ENCODE data around the gene NLRC5.

The NLRC5 gene

GRCh38 chr16:57066625-57067024 lies 77.3 kb downstream of the NLRC5 start:
- no peak overlapping the region for H3K27ac ChIP-seq (ENCODE audit: low read depth, low read length)
- H3K4me2 ChIP-seq (ENCODE audit: low read depth, low read length, poor library complexity, severe bottlenecking): no peak overlapping the region
- no peaks in the 10 kb centered on the region for H3K27me3 ChIP-seq (ENCODE audit: low read length)
- H3K9ac ChIP-seq (ENCODE audit: low read length): no peak overlapping the region
- H3K4me3 ChIP-seq (ENCODE audit: insufficient read depth, low read length, poor library complexity, severe bottlenecking): no peak overlapping the region
- TF ChIP-seq CTCF (IDR thresholded peaks at IDR 0.05; ENCODE audit: insufficient read depth, low read length, poor library complexity, severe bottlenecking): no peak
- no peaks in the 10 kb centered on the region for H4K20me1 ChIP-seq (ENCODE audit: low read depth, low read length)
- no peaks in the 10 kb centered on the region for H3K79me2 ChIP-seq (ENCODE audit: insufficient read depth, low read length)
- H3K9me2 ChIP-seq (replicated peaks; ENCODE audit: insufficient read depth, low read length): no peaks in the 10 kb centered on the region
- no peaks in the 10 kb centered on the region for H3K36me3 ChIP-seq (ENCODE audit: low read length)
- H2AFZ ChIP-seq (ENCODE audit: low read depth, low read length, severe bottlenecking): no peak overlapping the region
- H3K9me3 ChIP-seq (ENCODE audit: insufficient read depth, low read length): no peaks in the 10 kb centered on the region
- H3F3A ChIP-seq (ENCODE audit: insufficient read depth): no peaks in the 10 kb centered on the region

DNA sequence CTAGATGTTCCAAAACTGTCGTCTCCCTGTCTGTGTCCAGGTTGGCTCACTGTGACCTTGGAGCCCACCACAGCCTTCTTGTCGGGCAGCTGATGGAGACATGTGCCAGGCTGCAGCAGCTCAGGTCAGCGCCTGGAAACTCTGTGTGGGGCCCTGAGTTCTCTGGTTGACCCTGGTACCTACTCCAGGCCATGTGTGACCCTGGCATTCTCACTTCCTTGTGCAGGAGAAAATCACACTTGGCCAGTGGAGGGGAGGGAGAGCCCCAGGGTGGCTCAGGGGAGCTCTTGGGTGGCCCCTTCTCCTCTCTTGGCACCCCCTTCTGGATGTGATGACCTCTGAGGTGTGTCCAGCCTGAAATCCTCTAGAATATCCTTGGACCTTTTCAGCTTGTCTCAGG lies 78.0 kb downstream of the NLRC5 start:
- H4K20me1 ChIP-seq (ENCODE audit: low read depth, low read length): no peaks in the 10 kb centered on the region

DNA sequence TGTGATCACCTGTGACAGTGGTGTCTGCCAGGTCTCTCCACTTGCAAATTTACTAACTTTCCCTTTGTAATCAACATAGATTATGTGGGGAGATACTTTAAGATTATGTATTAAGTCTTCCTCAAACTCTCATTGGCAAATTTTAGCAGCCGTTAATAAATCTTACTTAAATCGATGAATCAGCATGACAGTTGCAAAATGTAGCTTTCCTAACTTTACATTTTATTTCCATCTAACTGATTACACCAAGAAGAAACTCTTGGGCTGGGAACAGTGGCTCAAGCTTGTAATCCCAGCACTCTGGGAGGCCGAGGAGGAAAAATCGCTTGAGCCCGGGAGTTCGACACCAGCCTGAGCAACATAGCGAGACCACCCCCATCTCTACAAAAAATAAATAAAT lies 79.7 kb downstream of the NLRC5 start:
- Histone ChIP-seq H3K4me3 (ENCODE audit: insufficient read depth, low read length, poor library complexity, severe bottlenecking) (no peak overlapping the region), H3K9ac (ENCODE audit: low read length) (no peak overlapping the region), H2AFZ (ENCODE audit: low read depth, low read length, severe bottlenecking) (no peak overlapping the region), H3K27ac (ENCODE audit: low read depth, low read length) (no peak overlapping the region), H3K9me2 (replicated peaks; ENCODE audit: insufficient read depth, low read length) (no peaks in the 10 kb centered on the region), H4K20me1 (ENCODE audit: low read depth, low read length) (no peaks in the 10 kb centered on the region), H3K27me3 (ENCODE audit: low read length) (no peaks in the 10 kb centered on the region), H3K36me3 (ENCODE audit: low read length) (no peaks in the 10 kb centered on the region), H3K79me2 (ENCODE audit: insufficient read depth, low read length) (no peaks in the 10 kb centered on the region), H3K9me3 (ENCODE audit: insufficient read depth, low read length) (no peaks in the 10 kb centered on the region), H3F3A (ENCODE audit: insufficient read depth) (no peaks in the 10 kb centered on the region), H3K4me2 (ENCODE audit: low read depth, low read length, poor library complexity, severe bottlenecking) (no peak overlapping the region)
- TF ChIP-seq EZH2phosphoT487 (conservative IDR thresholded peaks at IDR 0.05; ENCODE audit: low read length): no peak
- TF ChIP-seq CTCF (IDR thresholded peaks at IDR 0.05; ENCODE audit: insufficient read depth, low read length, poor library complexity, severe bottlenecking): no peak

More for the DNA sequence above, 78.0 kb downstream of the NLRC5 start:
- no peak overlapping the region for H3K4me2 ChIP-seq (ENCODE audit: low read depth, low read length, poor library complexity, severe bottlenecking)
- H3K27ac ChIP-seq (ENCODE audit: low read depth, low read length): no peak overlapping the region
- no peak overlapping the region for H3K9ac ChIP-seq (ENCODE audit: low read length)
- no peaks in the 10 kb centered on the region for H3K9me2 ChIP-seq (replicated peaks; ENCODE audit: insufficient read depth, low read length)
- no peaks in the 10 kb centered on the region for H3K36me3 ChIP-seq (ENCODE audit: low read length)
- H3K4me3 ChIP-seq (ENCODE audit: insufficient read depth, low read length, poor library complexity, severe bottlenecking): no peak overlapping the region
- H3K79me2 ChIP-seq (ENCODE audit: insufficient read depth, low read length): no peaks in the 10 kb centered on the region
- H3F3A ChIP-seq (ENCODE audit: insufficient read depth): no peaks in the 10 kb centered on the region
- H3K27me3 ChIP-seq (ENCODE audit: low read length): no peaks in the 10 kb centered on the region
- H3K9me3 ChIP-seq (ENCODE audit: insufficient read depth, low read length): no peaks in the 10 kb centered on the region
- TF ChIP-seq EZH2phosphoT487 (conservative IDR thresholded peaks at IDR 0.05; ENCODE audit: low read length): no peak
- H2AFZ ChIP-seq (ENCODE audit: low read depth, low read length, severe bottlenecking): no peak overlapping the region

DNA sequence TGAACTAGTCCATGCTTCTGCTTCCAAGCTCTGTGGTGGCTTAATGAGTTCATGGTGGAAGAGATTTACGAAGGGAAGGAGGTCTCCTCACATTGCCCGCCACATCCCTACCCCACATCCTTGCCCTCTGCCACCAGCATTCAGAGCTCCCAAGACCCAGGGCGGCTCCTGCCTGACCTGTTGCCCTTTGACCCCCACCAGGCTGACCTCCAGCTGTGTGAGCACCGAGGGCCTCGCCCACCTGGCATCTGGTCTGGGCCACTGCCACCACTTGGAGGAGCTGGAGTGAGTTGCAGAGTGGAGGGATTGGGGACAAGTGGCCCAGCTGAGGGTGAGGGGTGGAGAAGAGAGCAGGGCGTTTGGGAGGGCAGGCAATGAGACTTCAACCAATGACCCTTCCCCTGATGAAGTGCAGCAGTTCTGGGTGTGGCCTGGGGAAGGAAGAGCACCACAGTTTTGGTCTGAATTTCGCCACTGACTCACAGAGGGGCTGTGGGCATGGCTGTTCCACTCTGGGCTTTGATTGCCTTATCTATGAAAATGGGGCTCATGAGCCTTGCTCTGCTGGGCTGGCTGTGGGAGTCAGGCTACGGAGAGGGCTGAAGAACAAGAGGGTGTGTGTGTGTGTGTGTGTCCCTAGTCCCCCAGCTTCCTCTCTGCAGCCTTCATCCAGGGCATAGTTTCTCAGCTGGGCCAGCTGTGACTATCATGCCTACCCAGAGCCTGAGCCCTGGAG lies 80.4 kb downstream of the NLRC5 start:
- H2AFZ ChIP-seq (ENCODE audit: low read depth, low read length, severe bottlenecking): no peak overlapping the region
- H3K79me2 ChIP-seq (ENCODE audit: insufficient read depth, low read length): no peaks in the 10 kb centered on the region
- H3K27me3 ChIP-seq (ENCODE audit: low read length): no peaks in the 10 kb centered on the region
- no peak overlapping the region for H3K9ac ChIP-seq (ENCODE audit: low read length)
- TF ChIP-seq EZH2phosphoT487 (conservative IDR thresholded peaks at IDR 0.05; ENCODE audit: low read length) (no peak), CTCF (IDR thresholded peaks at IDR 0.05; ENCODE audit: insufficient read depth, low read length, poor library complexity, severe bottlenecking) (no peak)
- H3K36me3 ChIP-seq (ENCODE audit: low read length): no peaks in the 10 kb centered on the region
- H4K20me1 ChIP-seq (ENCODE audit: low read depth, low read length): no peaks in the 10 kb centered on the region
- H3K4me2 ChIP-seq (ENCODE audit: low read depth, low read length, poor library complexity, severe bottlenecking): no peak overlapping the region
- H3F3A ChIP-seq (ENCODE audit: insufficient read depth): no peaks in the 10 kb centered on the region
- no peak overlapping the region for H3K27ac ChIP-seq (ENCODE audit: low read depth, low read length)
- no peak overlapping the region for H3K4me3 ChIP-seq (ENCODE audit: insufficient read depth, low read length, poor library complexity, severe bottlenecking)
- H3K9me2 ChIP-seq (replicated peaks; ENCODE audit: insufficient read depth, low read length): no peaks in the 10 kb centered on the region
- no peaks in the 10 kb centered on the region for H3K9me3 ChIP-seq (ENCODE audit: insufficient read depth, low read length)
